ENCODE measurements around the gene AQP1.

The AQP1 gene

DNA sequence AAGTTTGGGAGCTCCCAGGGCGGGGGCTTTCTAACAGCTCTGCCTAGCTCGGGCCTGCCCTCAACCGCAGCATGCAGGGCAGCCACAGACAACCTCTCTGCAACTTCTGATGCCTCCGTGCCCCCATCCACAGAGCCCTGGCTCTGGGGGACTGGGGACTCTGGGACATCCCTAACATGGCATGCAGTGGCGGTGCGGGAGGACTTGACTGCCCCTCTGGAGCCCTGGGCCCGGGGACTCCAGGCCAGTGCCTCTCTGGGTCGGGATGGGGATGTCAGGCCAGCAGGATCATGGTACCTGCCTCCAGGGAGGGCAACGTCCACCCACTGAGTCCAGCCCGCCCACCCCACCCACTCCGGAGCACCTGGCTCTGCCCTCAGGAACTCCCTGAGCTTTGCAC, 520 bp upstream of the AQP1 start:
- no peak overlapping the region for H2AFZ ChIP-seq (ENCODE audit: low read depth, low read length)
- no peak for DNase-seq
- H3K9ac ChIP-seq (ENCODE audit: low read depth, low read length) = no peak overlapping the region
- no peaks in the 10 kb centered on the region for H3K4me1 ChIP-seq (ENCODE audit: insufficient read depth, low read length)
- no peaks in the 10 kb centered on the region for H3K79me2 ChIP-seq (ENCODE audit: insufficient read depth, low read length)
- no peaks in the 10 kb centered on the region for H3K36me3 ChIP-seq (ENCODE audit: insufficient read depth, low read length)
- no peaks in the 10 kb centered on the region for H3K9me3 ChIP-seq (ENCODE audit: insufficient read depth, low read length, severe bottlenecking)
- H3K4me2 ChIP-seq (ENCODE audit: insufficient read depth, low read length) = no peak overlapping the region
- no peaks in the 10 kb centered on the region for H3K27me3 ChIP-seq (ENCODE audit: insufficient read depth, low read length, poor library complexity)
- TF ChIP-seq CTCF (IDR thresholded peaks at IDR 0.05; ENCODE audit: borderline replicate concordance, extremely low read depth, low read length, poor library complexity, severe bottlenecking) (no peak), EZH2 (IDR thresholded peaks at IDR 0.05; ENCODE audit: borderline replicate concordance, low read depth, low read length, severe bottlenecking) (no peak)
- H3K4me3 ChIP-seq (ENCODE audit: low read depth in 1 of 2, low read length in 2 of 2) = no peak overlapping the region
- ATAC-seq (ENCODE audit: insufficient read depth, low read depth) = no peak
- H3K27ac ChIP-seq (ENCODE audit: low read length) = no peak overlapping the region
- peaks cover 5% of the 10 kb centered on the region; the same call in 1 of the 2 replicates for H4K20me1 ChIP-seq (ENCODE audit: insufficient read depth, low read length)

DNA sequence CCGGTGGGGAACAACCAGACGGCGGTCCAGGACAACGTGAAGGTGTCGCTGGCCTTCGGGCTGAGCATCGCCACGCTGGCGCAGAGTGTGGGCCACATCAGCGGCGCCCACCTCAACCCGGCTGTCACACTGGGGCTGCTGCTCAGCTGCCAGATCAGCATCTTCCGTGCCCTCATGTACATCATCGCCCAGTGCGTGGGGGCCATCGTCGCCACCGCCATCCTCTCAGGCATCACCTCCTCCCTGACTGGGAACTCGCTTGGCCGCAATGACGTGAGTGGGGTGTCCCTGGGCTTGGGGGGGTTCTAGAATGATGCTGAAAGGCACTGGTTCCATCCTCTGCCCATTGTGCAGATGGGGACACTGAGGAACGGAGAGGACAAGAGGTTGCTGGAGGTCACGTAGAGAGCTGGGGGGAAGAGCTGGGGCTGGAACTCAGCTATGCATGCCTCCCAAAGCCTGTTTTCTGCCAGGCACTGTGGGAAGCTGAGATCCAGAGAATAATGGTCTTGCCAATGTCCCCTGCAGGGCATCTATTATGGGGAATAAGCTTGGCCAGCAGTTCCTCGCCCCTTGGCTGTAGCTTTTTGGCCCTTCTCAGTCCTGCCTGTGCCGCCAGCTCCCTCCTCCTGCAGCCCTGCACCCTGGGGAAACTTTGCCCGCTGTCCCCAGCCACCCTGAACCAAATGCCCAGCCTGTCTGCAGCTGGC, 523 bp downstream of the AQP1 start:
- Histone ChIP-seq H3K4me1 (ENCODE audit: insufficient read depth, low read length) (no peaks in the 10 kb centered on the region), H3K9ac (ENCODE audit: low read depth, low read length) (no peak overlapping the region), H3K4me3 (ENCODE audit: low read depth in 1 of 2, low read length in 2 of 2) (no peak overlapping the region), H4K20me1 (ENCODE audit: insufficient read depth, low read length) (peaks cover 5% of the 10 kb centered on the region; the same call in 1 of the 2 replicates), H3K79me2 (ENCODE audit: insufficient read depth, low read length) (no peaks in the 10 kb centered on the region), H3K27ac (ENCODE audit: low read length) (no peak overlapping the region), H3K27me3 (ENCODE audit: insufficient read depth, low read length, poor library complexity) (no peaks in the 10 kb centered on the region), H3K9me3 (ENCODE audit: insufficient read depth, low read length, severe bottlenecking) (no peaks in the 10 kb centered on the region), H2AFZ (ENCODE audit: low read depth, low read length) (no peak overlapping the region), H3K36me3 (ENCODE audit: insufficient read depth, low read length) (no peaks in the 10 kb centered on the region), H3K4me2 (ENCODE audit: insufficient read depth, low read length) (no peak overlapping the region)
- ATAC-seq (ENCODE audit: insufficient read depth, low read depth) (no peak), DNase-seq (no peak)
- no peak for TF ChIP-seq CTCF (IDR thresholded peaks at IDR 0.05; ENCODE audit: borderline replicate concordance, extremely low read depth, low read length, poor library complexity, severe bottlenecking)
- no peak for TF ChIP-seq EZH2 (IDR thresholded peaks at IDR 0.05; ENCODE audit: borderline replicate concordance, low read depth, low read length, severe bottlenecking)

DNA sequence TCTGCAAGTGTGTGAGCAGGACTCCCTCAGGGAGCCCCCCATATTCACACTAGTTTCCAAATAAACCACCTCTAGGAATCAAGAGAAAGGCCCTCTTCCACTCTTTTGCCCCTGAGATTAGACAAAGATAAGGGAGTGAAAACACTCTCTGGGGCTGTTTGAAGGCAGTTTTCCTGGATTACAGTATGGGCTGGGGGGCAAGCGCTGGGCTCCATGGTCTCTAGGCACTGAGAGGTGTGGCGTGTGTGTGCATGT, 1.0 kb downstream of the AQP1 start:
- Histone ChIP-seq H3K9me3 (ENCODE audit: insufficient read depth, low read length, severe bottlenecking) (no peaks in the 10 kb centered on the region), H3K27ac (ENCODE audit: low read length) (no peak overlapping the region), H3K27me3 (ENCODE audit: insufficient read depth, low read length, poor library complexity) (no peaks in the 10 kb centered on the region), H3K4me2 (ENCODE audit: insufficient read depth, low read length) (no peak overlapping the region), H3K79me2 (ENCODE audit: insufficient read depth, low read length) (no peaks in the 10 kb centered on the region), H3K9ac (ENCODE audit: low read depth, low read length) (no peak overlapping the region), H3K36me3 (ENCODE audit: insufficient read depth, low read length) (no peaks in the 10 kb centered on the region), H3K4me3 (ENCODE audit: low read depth in 1 of 2, low read length in 2 of 2) (no peak overlapping the region), H4K20me1 (ENCODE audit: insufficient read depth, low read length) (peaks cover 4% of the 10 kb centered on the region; the same call in 1 of the 2 replicates), H2AFZ (ENCODE audit: low read depth, low read length) (no peak overlapping the region), H3K4me1 (ENCODE audit: insufficient read depth, low read length) (no peaks in the 10 kb centered on the region)
- no peak for ATAC-seq (ENCODE audit: insufficient read depth, low read depth)
- DNase-seq = no peak
- no peak for TF ChIP-seq EZH2 (IDR thresholded peaks at IDR 0.05; ENCODE audit: borderline replicate concordance, low read depth, low read length, severe bottlenecking)
- no peak for TF ChIP-seq CTCF (IDR thresholded peaks at IDR 0.05; ENCODE audit: borderline replicate concordance, extremely low read depth, low read length, poor library complexity, severe bottlenecking)

Measured in DND-41 (cell line).